ENCODE data around the gene ZNF354C. TPM values are rescaled to one million over a fixed set of nuclear protein-coding genes. Genes with fewer than 3 reads are reported as not detected.

Gene ZNF354C
- total and polyA plus RNA-seq, 7 donors = 0.23 to 12.1 (median 7.7) TPM

- H3K4me3 ChIP-seq = no peak overlapping the region
- intact Hi-C loops (cut with DNase I) = no loop called here
- H3K9me3 ChIP-seq = no peaks in the 10 kb centered on the region
- H3K4me1 ChIP-seq = no peaks in the 10 kb centered on the region
- H3K36me3 ChIP-seq = no peaks in the 10 kb centered on the region
- WGBS, 2 donors = 88 to 90% methylated on average over 75 of the region's 75 CpGs
- TF ChIP-seq EP300 (IDR thresholded peaks at IDR 0.05) (no peak), POLR2A (IDR thresholded peaks at IDR 0.05) (no peak), CTCF (IDR thresholded peaks at IDR 0.05) (no peak), POLR2AphosphoS5 (IDR thresholded peaks at IDR 0.05) (no peak)
- H3K27me3 ChIP-seq = no peaks in the 10 kb centered on the region
- H3K27ac ChIP-seq = no peak overlapping the region
- no peak for DNase-seq
Observed at GRCh38 chr5:179120951-179121666, 60.9 kb downstream of the ZNF354C start.

GRCh38 chr5:179121667-179122111, 61.5 kb downstream of the ZNF354C start:
- intact Hi-C loops (cut with DNase I) = no loop called here
- no peaks in the 10 kb centered on the region for H3K36me3 ChIP-seq
- H3K4me1 ChIP-seq = no peaks in the 10 kb centered on the region
- no peak for DNase-seq
- WGBS, 2 donors = 92 to 95% methylated on average over 25 of the region's 25 CpGs
- H3K4me3 ChIP-seq = no peak overlapping the region
- TF ChIP-seq POLR2A (IDR thresholded peaks at IDR 0.05) = no peak
- TF ChIP-seq EP300 (IDR thresholded peaks at IDR 0.05) = no peak
- no peak for TF ChIP-seq CTCF (IDR thresholded peaks at IDR 0.05)
- TF ChIP-seq POLR2AphosphoS5 (IDR thresholded peaks at IDR 0.05) = no peak
- H3K27me3 ChIP-seq = no peaks in the 10 kb centered on the region
- H3K9me3 ChIP-seq = no peaks in the 10 kb centered on the region
- H3K27ac ChIP-seq = no peak overlapping the region

GRCh38 chr5:179122411-179123108, 62.4 kb downstream of the ZNF354C start:
- H3K36me3 ChIP-seq = no peaks in the 10 kb centered on the region
- no peaks in the 10 kb centered on the region for H3K4me1 ChIP-seq
- intact Hi-C loops (cut with DNase I) = no loop called here
- no peak overlapping the region for H3K27ac ChIP-seq
- no peaks in the 10 kb centered on the region for H3K9me3 ChIP-seq
- no peaks in the 10 kb centered on the region for H3K27me3 ChIP-seq
- no peak for DNase-seq
- H3K4me3 ChIP-seq = no peak overlapping the region
- TF ChIP-seq EP300 (IDR thresholded peaks at IDR 0.05) = no peak
- TF ChIP-seq POLR2A (IDR thresholded peaks at IDR 0.05) = no peak
- TF ChIP-seq POLR2AphosphoS5 (IDR thresholded peaks at IDR 0.05) = no peak
- TF ChIP-seq CTCF (IDR thresholded peaks at IDR 0.05) = no peak
- 90 to 92% methylated on average over 19 of the region's 19 CpGs for WGBS, 2 donors

GRCh38 chr5:179123109-179123426, 62.9 kb downstream of the ZNF354C start:
- Histone ChIP-seq H3K9me3 (no peaks in the 10 kb centered on the region), H3K4me1 (no peaks in the 10 kb centered on the region), H3K27ac (no peak overlapping the region), H3K4me3 (no peak overlapping the region), H3K27me3 (no peaks in the 10 kb centered on the region), H3K36me3 (no peaks in the 10 kb centered on the region)
- no peak for TF ChIP-seq POLR2AphosphoS5 (IDR thresholded peaks at IDR 0.05)
- no peak for TF ChIP-seq EP300 (IDR thresholded peaks at IDR 0.05)
- no peak for TF ChIP-seq POLR2A (IDR thresholded peaks at IDR 0.05)
- TF ChIP-seq CTCF (IDR thresholded peaks at IDR 0.05) = no peak
- WGBS, 2 donors = 57 to 89% methylated on average over 2 of the region's 2 CpGs
- DNase-seq = no peak
- intact Hi-C loops (cut with DNase I) = no loop called here
